22Rv1 (cell line): ENCODE results near the gene ANXA8.
A peak's percentile ranks its signal among the peaks of the same experiment; 100 is the strongest.

Source experiments
- H3K27ac ChIP-seq: fragments of 450-650 bp; 2 replicates; pipeline ENCODE4 v1.5.1; 2017
- CTCF ChIP-seq: fragments of 450-650 bp; IDR thresholded peaks from 2 replicates; pipeline ENCODE4 v1.5.1; 2017; ENCODE audit warnings: mild to moderate bottlenecking
- ZFX ChIP-seq: fragments of 450-650 bp; IDR thresholded peaks from 2 replicates; pipeline ENCODE4 v1.6.1; 2017; ENCODE audit warnings: antibody characterized with exemption, borderline replicate concordance

The ANXA8 gene

GRCh38 chr10:47443145-47443544 is 40.8 kb downstream of the ANXA8 start:
- H3K27ac ChIP-seq, result no peak overlapping the region
- no peak for TF ChIP-seq ZFX

- H3K27ac ChIP-seq, result no peak overlapping the region
- no peak for TF ChIP-seq CTCF
- TF ChIP-seq ZFX, result no peak
Measured at GRCh38 chr10:47442351-47442750, 41.6 kb downstream of the ANXA8 start.

- TF ChIP-seq ZFX, result no peak
- no peak for TF ChIP-seq CTCF
- no peak overlapping the region for H3K27ac ChIP-seq
Measured at GRCh38 chr10:47441938-47442337, 42.0 kb downstream of the ANXA8 start.

GRCh38 chr10:47440207-47440606 is 43.7 kb downstream of the ANXA8 start:
- TF ChIP-seq CTCF, result no peak
- no peak for TF ChIP-seq ZFX

DNA sequence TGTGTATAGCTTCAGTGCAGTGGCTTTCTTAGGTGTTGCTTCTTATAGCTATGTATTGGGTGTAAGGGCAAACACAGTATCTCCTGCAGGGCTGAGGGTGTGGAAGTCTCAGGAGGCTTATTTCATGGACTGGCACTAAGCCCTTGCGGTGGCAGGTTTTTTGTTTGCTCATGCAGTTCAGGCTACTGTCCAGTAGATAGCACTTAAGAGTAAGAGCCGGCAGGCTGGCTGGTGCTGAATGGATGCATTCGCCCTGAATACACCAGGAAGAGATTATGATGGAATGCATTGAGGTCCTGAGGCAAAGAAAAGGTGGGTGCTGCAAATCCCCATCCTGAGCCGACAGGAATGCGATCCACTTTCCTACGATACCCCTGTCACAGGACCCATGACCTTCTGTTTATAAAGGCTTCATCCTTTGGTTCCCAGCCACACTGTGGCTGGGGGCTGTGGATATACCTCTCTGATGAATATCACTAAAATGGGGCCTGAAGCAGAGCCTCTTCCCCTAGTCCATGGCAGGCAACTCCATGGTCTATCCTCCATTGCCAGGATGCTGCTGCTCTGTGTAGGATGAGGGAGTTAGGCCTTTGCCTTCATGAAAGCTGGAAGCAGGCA is 44.9 kb downstream of the ANXA8 start:
- TF ChIP-seq ZFX (no peak), CTCF (peak; percentile 83)
- no peak overlapping the region for H3K27ac ChIP-seq

More at GRCh38 chr10:47440207-47440606, 43.7 kb downstream of the ANXA8 start:
- H3K27ac ChIP-seq, result no peak overlapping the region

- TF ChIP-seq CTCF, result no peak
- no peak for TF ChIP-seq ZFX
- H3K27ac ChIP-seq, result no peak overlapping the region
Measured at GRCh38 chr10:47435081-47435480, 48.8 kb downstream of the ANXA8 start.

DNA sequence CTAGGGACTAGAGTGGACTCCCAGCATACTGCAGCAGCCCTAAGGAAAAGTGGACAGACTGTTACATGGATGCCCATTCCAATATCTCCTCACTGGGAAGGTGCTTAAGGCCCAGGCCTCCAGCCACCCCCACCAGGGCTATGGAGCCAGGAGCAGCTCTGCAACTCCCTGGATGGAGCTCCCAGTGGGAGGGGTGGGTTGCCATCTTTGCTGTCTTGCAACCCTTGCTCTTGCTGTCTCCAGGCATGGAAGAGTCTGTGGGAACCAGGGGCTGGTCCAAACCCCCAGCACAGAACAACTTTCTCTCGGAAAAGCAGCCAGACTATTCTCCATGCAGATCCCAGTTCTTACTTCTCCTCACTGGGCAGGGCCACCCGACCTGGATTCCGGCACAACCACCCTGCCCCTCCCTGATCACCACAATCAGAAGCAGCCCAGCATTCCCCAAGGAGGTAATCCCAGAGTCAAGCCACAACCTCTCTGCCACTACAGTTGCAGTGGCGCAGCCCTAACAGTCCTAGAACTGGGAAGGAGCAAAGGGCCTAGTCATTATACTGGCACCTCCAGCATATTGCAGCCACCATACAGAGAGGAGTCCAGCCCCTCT is 58.0 kb downstream of the ANXA8 start:
- no peak overlapping the region for H3K27ac ChIP-seq
- TF ChIP-seq ZFX (no peak), CTCF (no peak)

DNA sequence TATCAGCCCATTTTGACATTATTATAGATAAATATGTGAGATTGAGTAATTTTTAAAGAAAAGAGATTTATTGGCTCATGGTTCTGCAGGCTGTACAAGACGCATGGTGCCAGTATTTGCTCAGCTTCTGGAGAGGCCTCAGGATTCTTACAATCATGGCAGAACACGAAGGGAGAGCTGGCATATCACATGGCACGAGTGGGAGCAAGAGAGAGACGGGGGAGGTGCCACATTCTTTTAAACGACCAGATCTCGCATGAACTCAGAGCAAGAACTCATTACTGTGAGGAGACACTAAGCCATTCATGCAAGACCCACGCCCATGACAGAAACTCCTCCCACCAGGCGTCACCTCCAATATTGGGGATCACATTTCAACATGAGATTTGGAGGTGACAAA is 59.7 kb downstream of the ANXA8 start:
- TF ChIP-seq CTCF (no peak), ZFX (no peak)
- no peak overlapping the region for H3K27ac ChIP-seq
